Stimulated activated CD4-positive, alpha-beta T cell treated with anti-CD3 and anti-CD28 coated beads, Interleukin-1b, Interleukin-23, amount 100 ng/mL, for 48 hours (primary cell): ENCODE data around the gene ARF5.
A peak's percentile ranks its signal among the peaks of the same experiment; 100 is the strongest.
"Not testable (repeated sequence)": the region's sequence is repeated elsewhere in the genome, so short reads cannot be mapped to it uniquely, and the experiment has no call there.

Experiments used
- DNase-seq: peaks from one replicate; pipeline ENCODE4 v3.0.0-alpha.2; 2020

The ARF5 gene

GRCh38 chr7:127588019-127588696 is at the start of gene ARF5:
Gene ARF5, plus strand, starts transcription at chr7:127588411. Its CDS starts 88 bp downstream, at chr7:127588499.
- peak; percentile 86 for DNase-seq

- no peak for DNase-seq
Measured at GRCh38 chr7:127539116-127539515, 49.1 kb upstream of the ARF5 start.

DNA sequence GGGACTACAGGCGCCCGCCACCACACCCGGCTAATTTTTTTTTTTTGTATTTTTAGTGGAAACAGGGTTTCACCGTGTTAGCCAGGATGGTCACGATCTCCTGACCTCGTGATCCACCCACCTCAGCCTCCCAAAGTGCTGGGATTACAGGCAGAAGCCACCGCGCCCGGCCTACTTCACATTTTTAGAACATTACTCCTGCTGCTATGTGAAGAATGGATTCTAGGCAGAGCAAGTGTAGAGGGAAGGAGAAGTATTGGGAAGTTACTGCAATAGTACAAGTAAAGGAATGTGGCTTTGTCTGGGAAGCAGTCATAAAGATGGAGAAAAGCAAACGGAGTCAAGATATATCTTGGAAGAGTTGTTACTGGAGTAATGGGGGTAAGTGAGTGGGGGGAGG is 47.8 kb upstream of the ARF5 start:
- DNase-seq: not testable (repeated sequence)

GRCh38 chr7:127541548-127541947 is 46.7 kb upstream of the ARF5 start:
- no peak for DNase-seq

DNA sequence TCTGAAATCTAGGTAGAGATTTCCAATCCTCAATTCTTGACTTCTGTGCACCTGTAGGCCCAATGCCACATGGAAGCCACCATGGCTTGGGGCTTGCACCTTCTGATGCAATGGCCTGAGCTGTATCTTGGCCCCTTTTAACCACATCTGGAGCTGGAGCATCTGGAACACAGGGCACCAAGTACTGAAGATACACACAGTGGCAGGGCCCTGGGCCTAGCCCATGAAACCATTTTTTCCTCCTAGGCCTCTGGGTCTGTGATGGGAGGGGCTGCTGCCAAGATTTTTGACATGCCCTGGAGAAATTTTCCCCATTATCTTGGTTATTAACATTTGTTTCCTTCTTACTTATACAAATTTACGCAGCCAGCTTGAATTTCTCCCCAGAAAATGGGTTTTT is 41.9 kb upstream of the ARF5 start:
- no peak for DNase-seq

DNA sequence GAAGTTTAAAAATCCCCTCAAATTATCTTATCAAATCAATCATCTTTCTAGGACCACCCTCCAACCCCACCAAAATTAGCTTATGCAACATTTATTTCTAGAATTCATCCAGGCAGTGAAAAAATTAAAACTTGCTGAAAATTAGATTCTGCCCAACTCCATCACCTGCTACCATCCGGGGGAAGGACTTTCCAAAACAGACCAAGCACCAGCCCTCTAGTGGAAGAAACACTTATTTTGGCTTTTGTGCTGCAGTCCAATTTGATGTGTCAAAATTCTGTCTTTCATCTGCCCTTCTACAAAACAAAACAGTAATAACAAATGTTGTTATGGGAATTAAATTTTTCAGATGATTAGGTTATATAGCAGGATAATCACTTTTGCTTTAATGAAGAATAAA is 38.0 kb upstream of the ARF5 start:
- no peak for DNase-seq

DNA sequence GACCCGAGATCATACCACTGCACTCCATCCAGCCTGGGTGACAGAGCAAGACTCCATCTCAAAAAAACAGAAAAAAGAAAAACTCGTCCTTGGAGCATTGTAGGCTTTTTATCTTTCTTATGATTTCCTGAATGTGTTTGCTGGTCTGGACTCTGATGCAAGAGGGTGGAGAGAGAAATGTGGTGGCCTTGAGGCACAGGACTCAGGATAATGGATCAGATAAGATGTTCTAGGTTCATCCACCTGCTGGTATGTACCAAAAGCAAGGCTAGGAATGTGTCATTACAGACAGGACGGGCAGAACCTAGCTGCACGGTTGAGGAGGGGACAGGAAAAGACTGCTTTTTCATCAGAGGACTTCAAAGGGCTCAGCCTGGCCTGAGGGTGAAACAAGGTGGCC is 36.3 kb upstream of the ARF5 start:
- DNase-seq: no peak

DNA sequence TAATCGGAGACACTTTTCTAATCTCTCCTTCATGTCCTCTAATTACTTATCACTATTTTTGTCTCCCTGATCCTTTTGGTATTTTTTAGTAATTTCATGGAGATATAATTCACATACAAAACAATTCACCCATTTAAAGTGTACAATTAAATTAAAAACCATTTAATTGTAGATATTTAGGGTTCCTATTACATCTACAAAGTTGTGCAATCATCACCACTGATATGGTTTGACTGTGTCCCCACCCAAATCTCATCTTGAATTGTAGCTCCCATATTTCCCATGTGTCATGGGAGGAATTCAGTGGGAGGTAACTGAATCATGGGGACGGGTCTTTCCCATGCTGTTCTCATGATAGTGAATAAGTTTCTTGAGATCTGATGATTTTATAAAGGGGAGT is 31.8 kb upstream of the ARF5 start:
- no peak for DNase-seq

- DNase-seq: no peak
Measured at GRCh38 chr7:127557803-127558202, 30.4 kb upstream of the ARF5 start.

- DNase-seq: no peak
Measured at GRCh38 chr7:127566242-127566641, 22.0 kb upstream of the ARF5 start.

DNA sequence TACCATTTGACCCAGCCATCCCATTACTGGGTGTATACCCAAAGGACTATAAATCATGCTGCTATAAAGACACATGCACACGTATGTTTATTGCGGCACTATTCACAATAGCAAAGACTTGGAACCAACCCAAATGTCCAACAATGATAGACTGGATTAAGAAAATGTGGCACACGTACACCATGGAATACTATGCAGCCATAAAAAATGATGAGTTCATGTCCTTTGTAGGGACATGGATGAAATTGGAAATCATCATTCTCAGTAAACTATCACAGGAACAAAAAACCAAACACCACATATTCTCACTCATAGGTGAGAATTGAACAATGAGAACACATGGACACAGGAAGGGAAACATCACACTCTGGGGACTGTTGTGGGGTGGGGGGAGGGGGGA is 20.2 kb upstream of the ARF5 start:
- DNase-seq: not testable (repeated sequence)

DNA sequence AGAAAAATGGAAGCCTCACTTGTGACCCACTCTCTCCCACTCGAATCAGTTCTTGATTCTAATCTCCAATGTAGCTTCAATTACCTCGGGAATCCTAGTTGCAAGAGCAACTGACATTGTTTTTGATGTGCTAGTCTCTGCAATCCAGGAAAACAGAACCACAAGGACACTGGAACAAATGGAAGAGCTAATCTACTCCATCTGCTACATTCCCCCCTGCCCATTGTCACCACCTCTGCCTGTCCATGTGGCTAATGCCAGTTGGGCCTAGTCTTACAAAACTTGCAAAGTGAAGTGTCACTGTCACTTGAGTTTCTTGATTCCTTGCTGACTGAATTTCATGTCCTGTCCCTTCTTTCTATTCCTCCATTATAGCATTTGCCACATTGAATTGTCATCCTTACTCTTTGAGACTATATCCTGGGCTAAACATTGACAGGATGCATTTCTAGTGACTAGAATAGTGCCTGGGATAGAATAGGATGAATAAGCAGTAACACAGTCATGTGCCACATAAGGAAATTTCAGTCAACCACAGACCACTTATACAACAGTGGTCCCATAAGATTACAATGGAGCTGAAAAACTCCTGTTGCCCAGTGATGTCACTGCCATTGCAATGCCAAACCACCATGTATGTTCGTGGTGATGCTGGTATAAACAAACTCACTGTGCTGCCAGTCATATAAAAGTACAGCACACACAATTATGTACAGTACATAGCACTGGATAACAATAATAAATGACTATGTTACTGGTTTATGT is 16.3 kb upstream of the ARF5 start:
- DNase-seq: no peak

DNA sequence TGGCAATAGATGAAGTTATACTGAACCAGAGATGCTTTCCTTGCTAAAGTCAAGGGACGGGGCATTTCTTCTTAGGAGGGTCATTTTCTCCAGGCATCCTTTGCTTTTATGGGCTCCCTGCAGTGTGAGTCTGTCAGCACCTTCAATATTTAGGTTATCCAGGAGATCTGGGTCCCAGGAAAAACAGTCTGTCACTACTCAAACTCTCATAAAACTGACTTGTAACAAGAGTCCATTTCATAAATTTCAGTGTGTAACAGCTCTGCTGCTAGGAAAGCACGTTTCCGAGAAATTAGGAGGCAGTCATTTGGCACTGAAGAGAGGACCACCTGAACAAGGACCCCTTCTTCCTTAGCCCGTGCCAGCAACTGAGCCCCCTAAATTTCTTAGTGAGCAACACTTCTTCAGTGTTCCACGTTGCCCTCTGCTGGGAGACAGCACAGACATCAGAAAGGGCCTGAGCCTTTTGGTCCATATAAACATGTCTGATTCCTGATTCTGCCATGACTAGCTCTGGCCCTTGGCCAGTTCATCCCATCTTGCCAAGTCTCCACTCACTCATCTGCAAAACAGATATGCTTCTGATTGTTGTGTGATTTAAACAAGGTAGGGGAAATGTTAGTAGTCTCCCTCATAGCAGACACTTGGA is 10.1 kb upstream of the ARF5 start:
- no peak for DNase-seq

DNA sequence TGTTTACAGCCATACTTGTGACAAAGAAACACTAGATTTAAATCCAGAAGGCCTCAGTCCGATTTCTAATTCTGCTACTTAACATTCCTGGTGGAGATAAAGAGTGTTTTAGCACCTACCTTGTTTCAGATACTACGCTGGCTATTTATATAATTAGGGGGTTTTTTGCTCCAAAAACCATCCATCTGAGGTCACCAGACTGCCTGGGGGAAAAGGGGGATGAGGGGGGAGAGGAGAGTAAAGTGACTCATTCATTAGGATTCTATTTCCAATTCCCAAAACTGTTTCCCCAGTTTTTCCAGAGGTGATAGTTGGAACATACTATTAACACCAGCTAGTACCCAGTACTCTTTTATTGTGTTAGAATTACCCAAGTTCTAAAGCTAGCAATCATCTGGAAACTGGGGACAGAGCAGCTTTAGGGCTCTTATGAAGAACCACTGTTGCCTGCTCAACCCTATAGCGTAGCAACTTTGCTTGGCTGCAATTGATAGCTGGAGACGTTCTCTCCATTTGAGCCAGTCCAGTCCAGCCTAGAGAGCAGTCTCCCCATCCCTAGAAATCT is 9.4 kb upstream of the ARF5 start:
- DNase-seq: no peak

- no peak for DNase-seq
Measured at GRCh38 chr7:127580612-127581011, 7.6 kb upstream of the ARF5 start.

DNA sequence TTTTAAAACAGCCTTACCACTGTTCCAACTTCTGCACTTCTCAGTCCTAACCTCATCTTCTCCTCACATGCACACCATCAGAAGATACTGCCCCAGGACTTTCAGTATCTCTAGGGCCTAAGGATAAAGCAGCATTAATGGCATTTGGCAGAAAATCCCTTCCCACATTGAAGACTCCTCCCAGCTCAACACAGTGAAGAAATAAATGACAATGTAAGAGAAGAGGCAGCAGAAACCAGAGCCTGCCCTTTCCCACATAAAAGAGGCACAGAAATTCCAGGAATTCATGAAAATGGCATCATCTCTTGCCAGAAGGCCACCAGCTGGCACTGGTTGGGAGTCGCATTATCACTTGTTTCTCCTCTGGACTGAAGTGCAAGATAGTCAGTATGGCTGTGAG is 6.5 kb upstream of the ARF5 start:
- DNase-seq: no peak

GRCh38 chr7:127582361-127582760 is 5.8 kb upstream of the ARF5 start:
- DNase-seq: no peak

- DNase-seq: no peak
Measured at GRCh38 chr7:127584648-127585043, 3.6 kb upstream of the ARF5 start.

DNA sequence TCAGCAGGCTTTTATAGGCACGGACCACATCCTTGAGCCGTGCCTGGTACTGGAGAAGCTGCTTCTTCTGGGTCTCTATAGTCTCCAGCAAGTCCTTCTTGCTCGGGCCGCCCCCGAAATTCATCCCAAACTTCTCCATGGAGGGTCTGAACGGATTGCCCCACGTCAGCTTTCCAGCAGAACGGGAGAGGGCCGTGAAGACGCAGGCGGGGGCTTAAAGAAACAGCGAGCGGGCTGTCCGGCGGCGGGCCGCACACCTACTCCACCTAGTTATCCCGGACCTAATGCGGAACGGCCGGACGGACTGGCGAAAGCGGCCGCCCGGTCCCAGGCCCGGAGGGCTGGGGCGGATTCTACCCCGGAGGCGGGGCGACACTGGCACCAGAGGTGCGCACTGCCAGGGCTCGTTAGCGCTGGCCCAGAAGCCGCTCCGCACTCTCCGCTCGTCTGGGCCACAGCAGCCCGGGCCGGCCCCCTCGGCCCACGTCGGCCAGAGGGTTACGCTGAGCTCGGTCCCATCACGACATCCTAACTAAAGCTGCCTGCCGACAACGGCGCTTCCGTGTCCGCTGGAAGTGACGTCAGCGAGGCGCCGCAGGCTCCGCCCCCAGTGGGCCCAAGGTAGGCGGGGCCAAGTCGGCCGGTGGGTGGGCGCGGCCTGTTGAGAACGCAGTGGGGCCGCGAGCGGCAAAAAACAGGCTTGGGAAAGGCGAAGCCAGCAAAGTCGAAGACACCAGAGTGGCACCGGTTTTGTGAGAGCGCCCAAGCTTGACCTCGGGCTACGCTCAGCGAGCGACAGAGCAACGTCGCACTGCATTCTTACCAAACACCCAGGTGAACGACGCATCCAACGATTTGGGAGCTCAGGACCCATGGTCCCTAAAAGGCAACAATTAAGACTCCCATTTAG is 2.9 kb upstream of the ARF5 start, which contains the start of gene GCC1:
TSS of gene GCC1 (minus strand) at position 553 of the 910 bp plus-strand sequence. CDS start at position 139, 414 bp downstream.
- DNase-seq: peak; percentile 92

DNA sequence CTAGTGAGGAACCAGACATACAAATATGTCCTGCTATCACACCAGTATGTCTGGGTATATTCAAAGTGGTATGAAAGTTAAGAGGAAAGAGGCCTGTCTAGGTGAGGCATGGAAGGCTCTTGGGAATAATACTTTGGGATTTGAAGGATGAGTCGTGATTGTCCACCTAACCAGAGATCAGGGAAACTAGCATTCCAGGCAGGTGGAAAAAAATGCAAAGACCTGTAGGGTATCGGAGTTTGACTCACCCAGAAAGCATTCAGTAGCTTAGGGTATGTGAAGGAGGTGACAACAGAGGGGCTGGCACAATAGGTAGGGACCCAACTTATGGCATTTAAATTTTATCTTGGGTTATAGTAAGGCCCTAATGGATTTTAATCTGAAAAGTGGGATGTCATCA is 1.9 kb upstream of the ARF5 start:
- DNase-seq: no peak

GRCh38 chr7:127587663-127588018 is 570 bp upstream of the ARF5 start:
- no peak for DNase-seq

- peak; percentile 10 for DNase-seq
Measured at GRCh38 chr7:127588697-127589482, 679 bp downstream of the ARF5 start.
